Astrocyte (in vitro differentiated cells and primary cell): Measurements from ENCODE around the gene RAB31. TPM values are rescaled to one million over a fixed set of nuclear protein-coding genes. Genes with fewer than 3 reads are reported as not detected.
A peak's percentile ranks its signal among the peaks of the same experiment; 100 is the strongest.

ENCODE experiments used
- DNase-seq: peaks from one replicate; pipeline ENCODE4 v3.0.0-alpha.2; 2010; ENCODE audit warnings: low read depth
- FAIRE-seq: peaks from 2 replicates; lab custom pipeline; 2011; peaks lifted over from hg19 to GRCh38; lab: Jason Lieb, UNC
- H2AFZ ChIP-seq: 2 replicates; pipeline ENCODE4 v1.6.0; 2012; ENCODE audit warnings: low read depth, low read length, inconsistent platforms
- H3K27ac ChIP-seq: 2 replicates; pipeline ENCODE4 v1.5.1; 2011; ENCODE audit warnings: low read depth, low read length, inconsistent platforms
- H3K27me3 ChIP-seq: 2 replicates; pipeline ENCODE4 v1.6.0; 2011; ENCODE audit warnings: low read length, inconsistent platforms; ENCODE audit not compliant: insufficient read depth
- H3K36me3 ChIP-seq: 2 replicates; pipeline ENCODE4 v1.5.1; 2011; ENCODE audit warnings: low read length, inconsistent platforms; ENCODE audit not compliant: insufficient read depth
- H3K4me1 ChIP-seq: 2 replicates; pipeline ENCODE4 v1.5.1; 2011; ENCODE audit warnings: low read length, inconsistent platforms; ENCODE audit not compliant: insufficient read depth
- H3K4me2 ChIP-seq: 2 replicates; pipeline ENCODE4 v1.6.0; 2012; ENCODE audit warnings: low read length, inconsistent platforms
- H3K4me3 ChIP-seq: 2 replicates; pipeline ENCODE4 v1.5.1; 2011; ENCODE audit warnings: low read depth, mild to moderate bottlenecking, low read length, inconsistent platforms; ENCODE audit not compliant: insufficient read depth
- H3K79me2 ChIP-seq: 2 replicates; pipeline ENCODE4 v1.6.0; 2012; ENCODE audit warnings: mild to moderate bottlenecking, low read length, inconsistent platforms; ENCODE audit not compliant: insufficient read depth
- H3K9ac ChIP-seq: 2 replicates; pipeline ENCODE4 v1.6.0; 2012; ENCODE audit warnings: mild to moderate bottlenecking, low read length, inconsistent platforms
- H3K9me3 ChIP-seq: 2 replicates; pipeline ENCODE4 v1.5.1; 2012; ENCODE audit warnings: low read depth, mild to moderate bottlenecking, low read length, inconsistent platforms; ENCODE audit not compliant: insufficient read depth
- H4K20me1 ChIP-seq: 2 replicates; pipeline ENCODE4 v1.6.0; 2012; ENCODE audit warnings: low read length, inconsistent platforms; ENCODE audit not compliant: insufficient read depth
- H3K27ac Mint-ChIP-seq: one replicate; pipeline ENCODE4 v1.8.0; 2021; ENCODE audit warnings: mild to moderate bottlenecking, mixed read lengths; ENCODE audit not compliant: unreplicated experiment
- H3K27me3 Mint-ChIP-seq: one replicate; pipeline ENCODE4 v1.8.0; 2021; ENCODE audit warnings: low read depth, mixed read lengths; ENCODE audit not compliant: unreplicated experiment
- H3K36me3 Mint-ChIP-seq: one replicate; pipeline ENCODE4 v1.8.0; 2021; ENCODE audit warnings: low read depth, mixed read lengths; ENCODE audit not compliant: unreplicated experiment
- H3K4me1 Mint-ChIP-seq: one replicate; pipeline ENCODE4 v1.8.0; 2021; ENCODE audit warnings: low read depth, mixed read lengths; ENCODE audit not compliant: unreplicated experiment
- H3K4me3 Mint-ChIP-seq: one replicate; pipeline ENCODE4 v1.8.0; 2021; ENCODE audit warnings: mild to moderate bottlenecking, moderate library complexity, mixed read lengths; ENCODE audit not compliant: unreplicated experiment
- H3K9me3 Mint-ChIP-seq: one replicate; pipeline ENCODE4 v1.8.0; 2021; ENCODE audit warnings: mild to moderate bottlenecking, mixed read lengths; ENCODE audit not compliant: unreplicated experiment
- EZH2 ChIP-seq: IDR thresholded peaks from 2 replicates; pipeline ENCODE4 v1.6.1; 2012; ENCODE audit warnings: mild to moderate bottlenecking, low read length, inconsistent platforms; ENCODE audit not compliant: insufficient read depth
- total RNA-seq: library from RNA; stranded (reverse); gene quantifications from 2 replicates; pipeline ENCODE4 v1.2.1, GENCODE V29; 2021
- TF ChIP-seq, protein P1 (sequence below): IDR thresholded peaks from 2 replicates; pipeline ENCODE4 v1.5.1; 2011; ENCODE audit warnings: low read depth, mild to moderate bottlenecking, inconsistent platforms, low read length, moderate library complexity; ENCODE audit not compliant: insufficient read depth

RAB31 gene
- total RNA-seq, 1 donor from 2014 or later, result 100 TPM

DNA sequence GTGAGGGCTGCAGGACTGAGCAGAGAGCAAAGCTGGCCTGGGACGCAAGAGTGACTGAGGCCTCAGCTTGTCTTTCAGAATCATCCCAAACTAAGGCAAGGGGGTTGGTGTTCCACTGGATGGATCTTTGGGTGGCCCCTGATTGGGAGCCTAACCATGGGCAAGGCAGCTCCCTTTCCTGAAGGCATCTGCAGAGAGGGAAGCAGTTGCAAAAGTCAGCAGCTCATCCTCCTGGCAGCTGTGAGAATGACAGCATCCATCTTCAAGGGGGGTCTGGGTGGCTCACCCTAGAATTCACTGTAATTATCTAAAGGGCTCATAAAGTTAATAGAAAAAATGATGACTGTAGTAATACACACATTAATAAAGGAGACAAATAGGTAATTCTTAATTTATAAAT, 46.5 kb upstream of the RAB31 start:
- Histone ChIP-seq H3K4me2 (no peak overlapping the region), H3K9ac (no peak overlapping the region), H2AFZ (no peak overlapping the region), H3K4me3 (no peak overlapping the region), H3K27ac (no peak overlapping the region), H3K27me3 (no peaks in the 10 kb centered on the region), H3K9me3 (no peaks in the 10 kb centered on the region), H4K20me1 (no peaks in the 10 kb centered on the region), H3K36me3 (no peaks in the 10 kb centered on the region), H3K4me1 (no peaks in the 10 kb centered on the region), H3K79me2 (no peaks in the 10 kb centered on the region)
- DNase-seq (no peak), FAIRE-seq (no peak)
- TF ChIP-seq EZH2, result no peak
- TF ChIP-seq, protein P1, sequence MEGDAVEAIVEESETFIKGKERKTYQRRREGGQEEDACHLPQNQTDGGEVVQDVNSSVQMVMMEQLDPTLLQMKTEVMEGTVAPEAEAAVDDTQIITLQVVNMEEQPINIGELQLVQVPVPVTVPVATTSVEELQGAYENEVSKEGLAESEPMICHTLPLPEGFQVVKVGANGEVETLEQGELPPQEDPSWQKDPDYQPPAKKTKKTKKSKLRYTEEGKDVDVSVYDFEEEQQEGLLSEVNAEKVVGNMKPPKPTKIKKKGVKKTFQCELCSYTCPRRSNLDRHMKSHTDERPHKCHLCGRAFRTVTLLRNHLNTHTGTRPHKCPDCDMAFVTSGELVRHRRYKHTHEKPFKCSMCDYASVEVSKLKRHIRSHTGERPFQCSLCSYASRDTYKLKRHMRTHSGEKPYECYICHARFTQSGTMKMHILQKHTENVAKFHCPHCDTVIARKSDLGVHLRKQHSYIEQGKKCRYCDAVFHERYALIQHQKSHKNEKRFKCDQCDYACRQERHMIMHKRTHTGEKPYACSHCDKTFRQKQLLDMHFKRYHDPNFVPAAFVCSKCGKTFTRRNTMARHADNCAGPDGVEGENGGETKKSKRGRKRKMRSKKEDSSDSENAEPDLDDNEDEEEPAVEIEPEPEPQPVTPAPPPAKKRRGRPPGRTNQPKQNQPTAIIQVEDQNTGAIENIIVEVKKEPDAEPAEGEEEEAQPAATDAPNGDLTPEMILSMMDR, result no peak
- H3K27ac Mint-ChIP-seq, result peak overlapping the region; percentile 12
- H3K27me3 Mint-ChIP-seq, result peaks cover 5% of the 10 kb centered on the region
- no peaks in the 10 kb centered on the region for H3K36me3 Mint-ChIP-seq
- no peak overlapping the region for H3K4me3 Mint-ChIP-seq
- peaks cover 18% of the 10 kb centered on the region for H3K4me1 Mint-ChIP-seq
- peaks cover 5% of the 10 kb centered on the region for H3K9me3 Mint-ChIP-seq

DNA sequence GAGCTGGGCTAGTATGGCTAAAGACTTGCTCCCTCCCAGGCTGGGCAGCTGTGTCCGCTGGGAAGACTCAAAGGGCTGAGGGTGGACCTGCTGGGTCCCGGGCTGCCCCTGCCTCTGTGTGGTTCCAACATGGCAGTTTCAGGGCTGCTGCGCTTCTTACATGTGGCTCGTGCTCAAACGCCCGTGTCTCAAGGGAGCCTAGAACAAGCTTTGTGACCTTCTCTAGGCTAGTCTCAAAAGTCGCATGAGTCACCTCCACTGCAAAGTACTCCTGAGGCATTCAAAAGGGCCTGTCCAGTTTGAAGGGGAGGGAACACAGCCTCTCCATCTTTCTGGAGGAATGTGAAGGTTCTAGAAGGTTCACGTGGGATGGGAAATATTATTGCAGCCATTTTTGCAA, 44.7 kb upstream of the RAB31 start:
- Histone ChIP-seq H3K79me2 (no peaks in the 10 kb centered on the region), H3K9ac (no peak overlapping the region), H3K4me2 (no peak overlapping the region), H3K27ac (no peak overlapping the region), H3K9me3 (no peaks in the 10 kb centered on the region), H2AFZ (peak overlapping the region; percentile 23), H3K4me3 (no peak overlapping the region), H3K27me3 (no peaks in the 10 kb centered on the region), H3K36me3 (no peaks in the 10 kb centered on the region), H4K20me1 (no peaks in the 10 kb centered on the region), H3K4me1 (no peaks in the 10 kb centered on the region)
- Mint-ChIP-seq H3K36me3 (no peaks in the 10 kb centered on the region), H3K9me3 (peaks cover 5% of the 10 kb centered on the region), H3K27ac (no peak overlapping the region), H3K27me3 (peaks cover 5% of the 10 kb centered on the region), H3K4me1 (peaks cover 18% of the 10 kb centered on the region), H3K4me3 (no peak overlapping the region)
- no peak for TF ChIP-seq EZH2
- TF ChIP-seq, protein P1, result no peak
- FAIRE-seq, result no peak
- no peak for DNase-seq

DNA sequence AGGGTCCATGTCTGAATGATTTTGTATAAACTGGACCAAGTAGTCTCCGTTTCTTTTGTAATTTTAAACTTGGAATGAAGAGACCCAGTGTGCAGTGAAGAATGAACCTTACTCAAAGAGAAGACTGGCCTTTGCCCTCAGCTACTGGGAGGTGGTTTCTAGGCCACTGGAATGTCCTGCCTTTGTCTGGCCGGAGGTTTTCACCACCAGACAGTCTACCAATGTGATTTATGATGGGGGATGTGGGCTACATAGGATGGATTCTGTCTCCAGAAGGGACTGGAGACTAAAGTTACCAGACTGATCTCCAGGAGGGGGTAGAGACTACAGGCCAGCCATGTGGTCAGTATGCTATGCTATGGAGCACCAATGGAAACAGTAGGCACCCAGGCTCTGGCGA, 42.8 kb upstream of the RAB31 start:
- no peak overlapping the region for H3K4me3 ChIP-seq
- H3K27me3 ChIP-seq, result no peaks in the 10 kb centered on the region
- no peaks in the 10 kb centered on the region for H3K79me2 ChIP-seq
- no peaks in the 10 kb centered on the region for H3K27me3 Mint-ChIP-seq
- H3K36me3 Mint-ChIP-seq, result no peaks in the 10 kb centered on the region
- H3K36me3 ChIP-seq, result no peaks in the 10 kb centered on the region
- TF ChIP-seq, protein P1, result no peak
- no peak for TF ChIP-seq EZH2
- no peak overlapping the region for H3K4me3 Mint-ChIP-seq
- FAIRE-seq, result no peak
- no peak overlapping the region for H3K9ac ChIP-seq
- H4K20me1 ChIP-seq, result no peaks in the 10 kb centered on the region
- peaks cover 5% of the 10 kb centered on the region for H3K9me3 Mint-ChIP-seq
- H3K9me3 ChIP-seq, result no peaks in the 10 kb centered on the region
- no peak overlapping the region for H3K27ac ChIP-seq
- H3K4me1 Mint-ChIP-seq, result peaks cover 18% of the 10 kb centered on the region
- peak; percentile 39 for DNase-seq
- no peak overlapping the region for H3K4me2 ChIP-seq
- no peaks in the 10 kb centered on the region for H3K4me1 ChIP-seq
- no peak overlapping the region for H2AFZ ChIP-seq
- H3K27ac Mint-ChIP-seq, result peak overlapping the region; percentile 59
